OCI-LY7 (cell line): Measurements from ENCODE around the gene MEGF6. TPM values are rescaled to one million over a fixed set of nuclear protein-coding genes. Genes with fewer than 3 reads are reported as not detected.
A peak's percentile ranks its signal among the peaks of the same experiment; 100 is the strongest.

Source experiments
- BruUV-seq: library from RNA; stranded (reverse); fragments of 400-500 nt; replicated peaks from 2 replicates; lab custom pipeline; 2021; lab: Mats Ljungman, UMichigan
- CTCF ChIA-PET: fragments of 300-600 bp; sonication (Branson Sonifier 250); formaldehyde crosslinking; loops from one replicate; lab custom pipeline; 2022; ENCODE audit warnings: antibody characterized with exemption; ENCODE audit not compliant: unreplicated experiment; lab: Charles Lee
- POLR2A ChIA-PET: fragments of 300-600 bp; sonication (Branson Sonifier 250); formaldehyde crosslinking; loops from one replicate; lab custom pipeline; 2022; ENCODE audit warnings: antibody characterized with exemption; lab: Charles Lee
- DNase-seq: peaks from one replicate; pipeline ENCODE4 v3.0.0-alpha.2; 2015; ENCODE audit warnings: low spot score
- H2AFZ ChIP-seq: fragments of 200-600 bp; sonication (generic), shearing (Covaris generic); 2 replicates; pipeline ENCODE4 v1.6.1; 2014; ENCODE audit warnings: mild to moderate bottlenecking, antibody characterized with exemption, low read length, moderate library complexity
- H3K27ac ChIP-seq: fragments of 200-600 bp; sonication (generic); 2 replicates; pipeline ENCODE4 v1.5.1; 2014; ENCODE audit warnings: mixed run types, low read depth, mild to moderate bottlenecking, moderate library complexity, low read length, inconsistent platforms; ENCODE audit not compliant: poor library complexity, severe bottlenecking
- H3K36me3 ChIP-seq: fragments of 200-600 bp; sonication (generic); 2 replicates; pipeline ENCODE4 v1.6.1; 2014; ENCODE audit warnings: mild to moderate bottlenecking, antibody characterized with exemption, low read length, moderate library complexity, mixed read lengths; ENCODE audit not compliant: insufficient read depth
- H3K4me1 ChIP-seq: fragments of 200-600 bp; sonication (generic); 2 replicates; pipeline ENCODE4 v1.5.1; 2014; ENCODE audit warnings: mild to moderate bottlenecking, low read length; ENCODE audit not compliant: insufficient read depth, poor library complexity, severe bottlenecking
- H3K4me2 ChIP-seq: fragments of 200-600 bp; sonication (generic); 2 replicates; pipeline ENCODE4 v1.6.1; 2014; ENCODE audit warnings: mild to moderate bottlenecking, low read length
- H3K4me3 ChIP-seq: fragments of 200-600 bp; sonication (generic); 2 replicates; pipeline ENCODE4 v1.5.1; 2014; ENCODE audit warnings: mild to moderate bottlenecking, low read depth, low read length; ENCODE audit not compliant: poor library complexity, severe bottlenecking
- H3K79me2 ChIP-seq: fragments of 200-600 bp; sonication (generic); 2 replicates; pipeline ENCODE4 v1.6.1; 2016; ENCODE audit warnings: low read depth, mild to moderate bottlenecking, low read length, moderate library complexity, mixed read lengths; ENCODE audit not compliant: insufficient read depth
- H3K9me2 ChIP-seq: fragments of 200-600 bp; sonication (generic); 2 replicates; pipeline ENCODE4 v1.6.1; 2016; ENCODE audit warnings: mild to moderate bottlenecking, low read length, mixed read lengths; ENCODE audit not compliant: insufficient read depth
- H3K9me3 ChIP-seq: fragments of 200-600 bp; sonication (generic); 2 replicates; pipeline ENCODE4 v1.6.1; 2014; ENCODE audit warnings: mild to moderate bottlenecking, mixed run types, low read length, mixed read lengths
- H4K20me1 ChIP-seq: fragments of 200-600 bp; sonication (generic); 2 replicates; pipeline ENCODE4 v1.6.1; 2014; ENCODE audit warnings: mild to moderate bottlenecking, antibody characterized with exemption, low read length, moderate library complexity, mixed read lengths; ENCODE audit not compliant: insufficient read depth
- EZH2phosphoT487 ChIP-seq: fragments of 200-600 bp; sonication (generic); IDR thresholded peaks from 2 replicates; pipeline ENCODE4 v1.6.1; 2018; ENCODE audit warnings: low read depth, borderline replicate concordance, mild to moderate bottlenecking, mixed run types, antibody characterized with exemption, low read length, moderate library complexity, mixed read lengths
- intact Hi-C: fragments of 100-400 bp; cut with micrococcal nuclease; formaldehyde crosslinking; loops from one replicate; pipeline ENCODE4 v1.10.0; 2022; ENCODE audit not compliant: unreplicated experiment
- total RNA-seq, 2 experiments: library from RNA; depleted of rRNA in 1 of 2; stranded (reverse); fragments of >200 nt in 1 of 2; shearing (Covaris generic) in 1 of 2; gene quantifications; 2 replicates each; pipeline ENCODE4 v1.2.3, GENCODE V29; 2014 to 2022
- TF ChIP-seq, protein P1 (sequence below): fragments of 200-600 bp; sonication (generic); conservative IDR thresholded peaks from 2 replicates; pipeline ENCODE4 v1.5.1; 2014; ENCODE audit warnings: mild to moderate bottlenecking, antibody characterized with exemption, low read length, moderate library complexity, mixed read lengths

The MEGF6 gene
- total RNA-seq, 2 experiments from 2014 or later, result 0.15 to 0.32 TPM

DNA sequence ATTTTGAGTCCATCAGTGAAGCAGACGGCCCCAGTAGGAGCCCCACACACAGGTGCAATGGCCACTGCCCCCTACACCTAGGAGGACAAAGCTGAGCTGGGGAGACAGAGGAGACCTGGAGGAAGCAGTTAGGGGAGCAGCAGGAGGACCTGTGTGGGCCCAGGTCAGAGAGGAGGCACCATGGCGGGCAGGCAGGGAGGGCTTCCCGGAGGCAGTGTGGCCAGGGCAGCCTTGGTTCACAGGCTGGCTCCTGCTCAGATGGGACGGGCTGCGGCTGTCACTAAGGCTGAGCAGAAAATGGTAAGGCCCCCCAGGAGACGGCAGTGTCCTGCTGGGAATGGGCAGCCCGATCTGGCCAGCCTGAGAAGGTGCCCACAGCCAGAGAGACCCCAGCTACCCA, 15.4 kb downstream of the MEGF6 start:
- no peaks in the 10 kb centered on the region for H3K9me2 ChIP-seq
- no peak overlapping the region for H3K27ac ChIP-seq
- ChIA-PET POLR2A (no interaction called here), CTCF (no interaction called here)
- no peak overlapping the region for H3K4me3 ChIP-seq
- H3K4me1 ChIP-seq, result peaks cover 29% of the 10 kb centered on the region
- H3K9me3 ChIP-seq, result no peaks in the 10 kb centered on the region
- H3K4me2 ChIP-seq, result no peak overlapping the region
- H3K36me3 ChIP-seq, result no peaks in the 10 kb centered on the region
- no peak overlapping the region for H2AFZ ChIP-seq
- BruUV-seq, result no TSS peak
- H3K79me2 ChIP-seq, result no peaks in the 10 kb centered on the region
- intact Hi-C loops, result no loop called here
- TF ChIP-seq, protein P1, sequence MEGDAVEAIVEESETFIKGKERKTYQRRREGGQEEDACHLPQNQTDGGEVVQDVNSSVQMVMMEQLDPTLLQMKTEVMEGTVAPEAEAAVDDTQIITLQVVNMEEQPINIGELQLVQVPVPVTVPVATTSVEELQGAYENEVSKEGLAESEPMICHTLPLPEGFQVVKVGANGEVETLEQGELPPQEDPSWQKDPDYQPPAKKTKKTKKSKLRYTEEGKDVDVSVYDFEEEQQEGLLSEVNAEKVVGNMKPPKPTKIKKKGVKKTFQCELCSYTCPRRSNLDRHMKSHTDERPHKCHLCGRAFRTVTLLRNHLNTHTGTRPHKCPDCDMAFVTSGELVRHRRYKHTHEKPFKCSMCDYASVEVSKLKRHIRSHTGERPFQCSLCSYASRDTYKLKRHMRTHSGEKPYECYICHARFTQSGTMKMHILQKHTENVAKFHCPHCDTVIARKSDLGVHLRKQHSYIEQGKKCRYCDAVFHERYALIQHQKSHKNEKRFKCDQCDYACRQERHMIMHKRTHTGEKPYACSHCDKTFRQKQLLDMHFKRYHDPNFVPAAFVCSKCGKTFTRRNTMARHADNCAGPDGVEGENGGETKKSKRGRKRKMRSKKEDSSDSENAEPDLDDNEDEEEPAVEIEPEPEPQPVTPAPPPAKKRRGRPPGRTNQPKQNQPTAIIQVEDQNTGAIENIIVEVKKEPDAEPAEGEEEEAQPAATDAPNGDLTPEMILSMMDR, result no peak
- TF ChIP-seq EZH2phosphoT487, result no peak
- H4K20me1 ChIP-seq, result no peaks in the 10 kb centered on the region
- DNase-seq, result no peak

DNA sequence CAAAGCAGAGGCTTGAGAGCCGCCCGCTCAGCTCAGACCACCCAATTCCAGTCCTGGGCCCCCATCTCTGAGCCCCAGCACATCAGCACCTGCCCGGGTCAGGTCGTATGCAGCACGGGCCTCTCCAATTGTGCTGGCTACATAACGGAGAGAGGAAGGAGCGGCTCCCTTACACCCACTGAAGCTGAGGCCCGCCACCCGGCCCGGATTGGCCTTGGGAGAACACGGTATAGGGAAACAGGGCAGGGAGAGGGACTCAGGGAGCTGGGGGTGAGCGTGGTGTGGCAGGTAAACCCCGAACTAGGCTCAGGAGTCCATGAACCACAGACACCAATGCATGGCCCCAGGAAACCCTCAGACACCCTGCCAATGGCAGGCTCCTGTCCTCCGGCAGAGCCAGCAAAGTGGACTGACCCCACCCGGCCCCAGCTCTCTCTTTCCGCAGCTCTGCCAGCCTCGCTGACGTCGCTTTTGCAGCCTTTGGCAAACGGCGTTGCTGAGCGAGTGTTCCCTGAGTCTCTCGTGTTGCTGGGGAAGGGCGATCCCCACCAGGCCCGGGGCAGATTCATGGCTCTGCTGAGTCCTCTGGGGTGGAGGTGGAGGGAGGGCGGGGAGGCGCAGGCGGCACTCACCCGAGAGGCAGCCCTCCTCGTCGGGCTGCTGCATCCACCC, 16.5 kb downstream of the MEGF6 start:
- no peaks in the 10 kb centered on the region for H4K20me1 ChIP-seq
- H3K4me2 ChIP-seq, result no peak overlapping the region

DNA sequence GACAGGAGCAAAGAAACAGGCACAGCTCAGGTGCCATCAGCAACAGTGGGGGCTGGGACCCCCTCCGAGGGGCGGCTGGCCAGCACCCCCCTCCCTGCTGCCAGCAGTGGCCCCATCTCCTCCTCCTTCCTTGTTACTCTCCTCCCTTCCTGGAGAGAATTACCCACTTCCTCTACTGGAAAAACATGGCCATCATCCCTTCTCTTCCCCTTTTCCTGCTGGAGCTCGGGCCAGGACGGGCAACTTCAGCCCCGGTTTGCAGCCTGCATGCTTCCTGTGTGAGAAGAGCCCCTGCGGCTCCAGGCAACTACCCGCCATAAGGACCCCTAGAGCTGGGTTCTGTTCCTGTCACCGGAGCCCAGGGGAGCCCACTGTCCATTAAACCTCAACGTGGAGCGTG, 17.6 kb downstream of the MEGF6 start:
- no peaks in the 10 kb centered on the region for H4K20me1 ChIP-seq
- no peaks in the 10 kb centered on the region for H3K79me2 ChIP-seq
- no peaks in the 10 kb centered on the region for H3K9me2 ChIP-seq
- POLR2A ChIA-PET, result no interaction called here
- H3K4me1 ChIP-seq, result peaks cover 27% of the 10 kb centered on the region
- no peak for DNase-seq
- H3K27ac ChIP-seq, result no peak overlapping the region
- TF ChIP-seq EZH2phosphoT487, result no peak
- TF ChIP-seq, protein P1, result no peak
- no peaks in the 10 kb centered on the region for H3K9me3 ChIP-seq
- H3K36me3 ChIP-seq, result no peaks in the 10 kb centered on the region
- peak overlapping the region; percentile 16; the same call in 1 of the 2 replicates for H3K4me2 ChIP-seq
- no peak overlapping the region for H2AFZ ChIP-seq
- BruUV-seq, result no TSS peak
- no peak overlapping the region for H3K4me3 ChIP-seq
- CTCF ChIA-PET, result no interaction called here
- intact Hi-C loops, result no loop called here

More for the DNA sequence above, 16.5 kb downstream of the MEGF6 start:
- no peaks in the 10 kb centered on the region for H3K9me2 ChIP-seq
- H3K36me3 ChIP-seq, result no peaks in the 10 kb centered on the region
- H3K79me2 ChIP-seq, result no peaks in the 10 kb centered on the region
- H3K4me3 ChIP-seq, result no peak overlapping the region
- no peaks in the 10 kb centered on the region for H3K9me3 ChIP-seq
- TF ChIP-seq EZH2phosphoT487, result no peak
- TF ChIP-seq, protein P1, result no peak
- DNase-seq, result no peak
- H3K4me1 ChIP-seq, result peaks cover 29% of the 10 kb centered on the region
- ChIA-PET CTCF (no interaction called here), POLR2A (no interaction called here)
- H3K27ac ChIP-seq, result no peak overlapping the region
- intact Hi-C loops, result no loop called here
- H2AFZ ChIP-seq, result no peak overlapping the region
- no TSS peak for BruUV-seq
